Measurements from ENCODE around the gene CD101.
A peak's percentile ranks its signal among the peaks of the same experiment; 100 is the strongest.

Gene CD101

DNA sequence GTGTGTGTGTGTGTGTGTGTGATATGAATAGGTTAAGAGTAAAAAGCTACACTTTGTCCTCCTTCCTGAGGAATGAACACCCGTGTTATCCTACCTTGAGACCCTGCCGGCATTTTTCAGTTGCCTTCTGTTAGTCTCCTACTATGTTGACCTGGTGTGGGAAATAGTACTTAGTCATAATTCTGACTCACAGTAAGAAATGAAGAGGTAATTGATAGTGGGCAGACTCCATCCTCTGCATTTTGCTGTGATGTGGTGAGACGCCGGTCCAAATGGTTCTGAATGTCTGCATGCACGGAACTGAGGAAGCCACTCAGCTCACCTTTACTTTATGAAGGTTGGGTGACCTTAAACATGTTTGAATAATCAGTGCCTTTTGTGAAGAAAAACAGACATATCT is 12.6 kb downstream of the CD101 start:
- DNase-seq (ENCODE audit: low read depth): peak; percentile 18

DNA sequence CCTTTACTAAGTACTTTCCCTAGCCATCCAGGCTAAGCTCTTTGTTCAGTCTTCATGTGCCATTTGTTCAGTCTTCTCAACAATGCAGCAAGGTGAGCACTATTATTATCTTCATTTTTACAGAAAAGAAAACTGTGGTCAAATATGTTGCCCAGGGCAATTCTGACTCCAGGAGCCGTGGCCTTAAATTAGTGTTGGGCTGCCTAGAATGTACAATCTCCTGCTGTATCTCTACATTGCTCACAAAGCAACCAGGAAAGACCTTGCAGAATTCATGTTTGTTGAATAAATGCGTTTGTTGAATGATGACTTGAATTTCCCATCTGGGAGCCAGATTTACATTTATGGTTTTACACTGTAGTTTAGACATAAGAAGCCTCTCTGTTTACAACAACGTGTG is 14.2 kb downstream of the CD101 start:
- DNase-seq (ENCODE audit: low read depth): no peak

DNA sequence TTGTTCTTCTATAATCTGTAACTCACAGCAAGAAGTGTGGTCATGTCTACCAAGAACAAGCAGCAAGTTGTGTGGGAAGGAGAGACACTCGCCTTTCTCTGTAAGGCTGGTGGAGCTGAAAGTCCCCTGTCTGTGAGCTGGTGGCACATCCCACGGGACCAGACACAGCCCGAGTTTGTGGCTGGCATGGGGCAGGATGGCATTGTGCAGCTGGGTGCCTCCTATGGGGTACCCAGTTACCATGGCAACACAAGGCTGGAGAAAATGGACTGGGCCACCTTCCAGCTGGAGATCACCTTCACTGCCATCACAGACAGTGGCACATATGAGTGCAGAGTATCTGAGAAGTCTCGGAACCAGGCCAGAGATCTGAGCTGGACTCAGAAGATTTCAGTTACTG is 15.5 kb downstream of the CD101 start:
- no peak for DNase-seq (ENCODE audit: low read depth)

DNA sequence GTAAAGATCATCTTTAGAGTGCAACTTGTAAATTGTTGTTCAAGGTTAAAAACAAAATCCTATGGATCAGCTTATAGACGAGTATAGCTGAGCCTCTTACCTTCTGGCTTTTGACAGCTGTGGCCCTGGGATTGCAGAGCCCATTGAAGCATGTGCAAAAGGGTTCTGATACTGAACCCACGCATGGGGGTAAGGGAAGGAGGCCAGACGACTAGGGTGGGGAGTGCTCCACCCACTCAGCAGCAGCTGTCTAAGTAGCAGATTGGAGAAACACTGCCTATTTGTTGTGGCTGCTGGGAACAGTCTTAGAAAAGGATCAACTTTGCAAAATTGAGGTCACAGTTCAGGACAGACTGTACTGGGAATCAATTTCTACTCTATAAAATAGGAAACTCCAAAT is 16.1 kb downstream of the CD101 start:
- no peak for DNase-seq (ENCODE audit: low read depth)

DNA sequence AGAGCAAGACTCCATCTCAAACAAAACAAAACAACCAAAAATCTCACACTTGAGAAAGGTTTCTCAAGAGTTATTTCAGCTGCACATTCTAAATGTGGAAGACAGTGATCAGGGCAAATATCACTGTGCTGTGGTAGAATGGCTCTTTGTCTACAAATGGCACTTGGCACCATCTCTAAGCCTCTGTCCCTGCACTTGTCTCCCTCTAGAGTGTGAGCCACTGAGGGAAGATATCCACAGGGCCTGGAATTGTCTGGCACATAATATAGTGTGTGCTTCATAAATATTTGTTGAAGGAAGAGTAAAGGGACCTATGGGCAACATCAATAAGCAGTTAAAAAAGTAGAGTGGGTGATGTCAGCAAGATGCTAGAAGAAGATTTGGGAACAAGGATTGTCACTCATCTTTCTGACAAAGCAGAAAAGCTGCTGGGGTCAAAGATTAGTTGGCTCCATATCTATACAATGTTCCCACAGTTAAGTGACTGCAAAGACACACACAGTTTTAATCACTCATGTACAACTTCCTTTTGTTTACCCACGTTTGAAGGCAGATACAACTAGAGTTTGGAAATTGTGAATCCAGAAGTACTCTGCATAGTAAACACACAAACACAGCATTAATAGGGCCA is 19.1 kb downstream of the CD101 start:
- DNase-seq (ENCODE audit: low read depth): no peak

DNA sequence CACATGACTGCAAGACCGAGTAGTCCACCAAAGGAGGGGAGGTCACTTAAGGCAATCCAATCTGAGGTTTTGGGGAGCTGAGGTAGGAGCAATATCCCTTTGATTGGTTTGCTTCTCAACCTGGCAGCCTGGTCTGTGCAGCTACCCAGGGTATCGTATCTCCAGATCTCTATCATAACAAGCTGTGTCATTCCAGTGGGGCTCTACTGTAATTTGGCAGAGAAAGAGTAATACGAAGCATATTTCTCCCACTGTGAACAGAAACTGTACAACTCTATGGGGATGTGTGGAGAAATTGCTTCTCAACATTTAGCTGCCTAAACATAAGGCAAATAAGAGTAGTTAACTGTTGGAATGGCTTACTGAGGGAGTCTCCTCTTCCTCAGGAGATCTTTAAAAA is 20.6 kb downstream of the CD101 start:
- DNase-seq (ENCODE audit: low read depth): no peak

DNA sequence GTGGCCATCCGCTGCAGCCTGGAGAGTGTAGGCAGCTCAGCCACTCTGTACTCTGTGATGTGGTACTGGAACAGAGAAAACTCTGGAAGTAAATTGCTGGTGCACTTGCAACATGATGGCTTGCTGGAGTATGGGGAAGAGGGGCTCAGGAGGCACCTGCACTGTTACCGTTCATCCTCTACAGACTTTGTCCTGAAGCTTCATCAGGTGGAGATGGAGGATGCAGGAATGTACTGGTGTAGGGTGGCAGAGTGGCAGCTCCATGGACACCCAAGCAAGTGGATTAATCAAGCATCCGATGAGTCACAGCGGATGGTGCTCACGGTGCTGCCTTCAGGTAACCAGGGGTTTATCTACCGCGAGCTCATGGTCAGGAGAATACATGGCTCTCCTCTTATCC is 24.0 kb downstream of the CD101 start:
- no peak for DNase-seq (ENCODE audit: low read depth)

DNA sequence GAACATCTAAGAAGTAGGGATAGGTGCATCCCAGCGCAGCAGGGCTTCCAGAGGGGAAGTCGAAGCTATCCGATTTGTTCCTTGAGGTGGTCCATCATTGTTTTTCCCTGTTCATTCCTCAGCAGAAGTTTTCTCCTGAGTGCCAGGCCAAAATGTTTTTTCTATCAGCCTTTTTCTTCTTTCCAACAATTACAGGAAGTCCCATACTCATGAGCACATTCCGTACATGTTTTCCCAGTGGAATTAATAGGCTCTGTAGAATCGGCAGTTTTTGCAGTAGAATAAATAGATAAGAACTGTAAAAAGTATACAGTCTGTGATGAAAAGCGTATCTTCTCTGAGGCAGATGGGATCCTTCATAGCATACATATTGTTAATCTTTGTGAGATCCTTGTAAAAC is 24.8 kb downstream of the CD101 start:
- no peak for DNase-seq (ENCODE audit: low read depth)

DNA sequence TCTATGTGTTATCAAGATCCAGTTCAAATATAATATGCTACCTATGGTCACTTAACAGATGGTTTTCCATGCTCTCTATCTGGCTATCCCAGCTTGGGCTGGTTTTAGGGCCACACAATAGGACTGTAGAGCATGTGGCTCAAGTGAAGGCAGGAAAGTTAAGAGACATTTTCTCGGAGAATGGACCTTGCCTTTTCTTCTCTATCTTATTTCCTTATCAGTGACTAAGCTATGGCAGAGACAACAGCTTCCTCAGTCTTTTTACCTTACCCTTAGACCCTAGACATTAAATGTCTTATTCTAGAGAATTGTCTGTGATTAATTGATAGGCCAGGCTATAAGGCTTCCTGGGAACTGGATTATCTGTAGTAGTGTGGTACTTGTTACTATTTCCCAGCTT is 28.1 kb downstream of the CD101 start:
- no peak for DNase-seq (ENCODE audit: low read depth)

DNA sequence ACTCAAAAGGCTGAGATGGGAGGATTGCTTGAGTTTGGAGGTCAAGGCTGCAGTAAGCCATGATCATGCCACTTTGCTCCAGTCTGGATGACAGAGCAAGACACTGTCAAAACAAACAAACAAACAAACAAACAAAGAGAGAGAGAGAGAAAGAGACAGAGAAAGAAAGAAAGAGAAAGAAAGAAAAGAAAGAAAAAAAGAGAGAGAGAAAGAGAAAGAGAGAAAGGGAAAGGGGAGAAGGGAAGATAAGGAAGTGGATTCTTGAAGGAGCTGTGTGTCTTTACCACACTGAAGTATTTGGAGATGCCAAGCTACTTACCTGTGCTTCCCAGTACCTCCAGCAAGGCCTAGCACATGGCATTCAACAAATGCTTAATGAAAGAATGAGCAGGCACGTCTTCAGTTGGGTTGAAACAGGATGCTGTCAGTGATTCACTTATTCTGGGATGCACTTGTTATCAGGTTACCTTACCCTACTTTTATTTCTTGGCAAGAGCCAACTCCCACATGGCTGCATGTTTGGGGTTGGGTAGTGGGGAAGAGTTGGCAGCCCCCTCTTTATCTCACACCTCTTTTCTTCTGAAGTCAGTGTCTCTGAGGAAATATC is 28.8 kb downstream of the CD101 start:
- DNase-seq (ENCODE audit: low read depth): no peak

DNA sequence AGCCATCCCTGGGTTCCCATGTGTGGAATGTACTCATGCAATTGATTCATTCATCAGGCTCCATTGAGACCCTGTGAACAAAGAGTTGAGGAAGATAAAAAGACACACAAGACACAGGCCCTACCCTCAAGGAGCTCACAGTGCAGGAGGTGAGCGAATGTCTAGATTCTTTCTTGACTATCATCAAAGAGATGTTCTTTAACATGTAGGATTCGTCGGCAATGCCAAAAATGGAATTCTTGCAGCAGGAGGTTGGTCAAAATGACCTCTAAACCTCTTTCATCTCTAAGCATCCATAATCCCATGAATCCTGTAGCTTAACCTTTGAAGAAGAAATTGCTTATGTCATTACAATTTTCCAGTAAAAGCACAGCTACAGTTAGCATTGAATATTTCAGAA is 30.7 kb downstream of the CD101 start:
- DNase-seq (ENCODE audit: low read depth): no peak

DNA sequence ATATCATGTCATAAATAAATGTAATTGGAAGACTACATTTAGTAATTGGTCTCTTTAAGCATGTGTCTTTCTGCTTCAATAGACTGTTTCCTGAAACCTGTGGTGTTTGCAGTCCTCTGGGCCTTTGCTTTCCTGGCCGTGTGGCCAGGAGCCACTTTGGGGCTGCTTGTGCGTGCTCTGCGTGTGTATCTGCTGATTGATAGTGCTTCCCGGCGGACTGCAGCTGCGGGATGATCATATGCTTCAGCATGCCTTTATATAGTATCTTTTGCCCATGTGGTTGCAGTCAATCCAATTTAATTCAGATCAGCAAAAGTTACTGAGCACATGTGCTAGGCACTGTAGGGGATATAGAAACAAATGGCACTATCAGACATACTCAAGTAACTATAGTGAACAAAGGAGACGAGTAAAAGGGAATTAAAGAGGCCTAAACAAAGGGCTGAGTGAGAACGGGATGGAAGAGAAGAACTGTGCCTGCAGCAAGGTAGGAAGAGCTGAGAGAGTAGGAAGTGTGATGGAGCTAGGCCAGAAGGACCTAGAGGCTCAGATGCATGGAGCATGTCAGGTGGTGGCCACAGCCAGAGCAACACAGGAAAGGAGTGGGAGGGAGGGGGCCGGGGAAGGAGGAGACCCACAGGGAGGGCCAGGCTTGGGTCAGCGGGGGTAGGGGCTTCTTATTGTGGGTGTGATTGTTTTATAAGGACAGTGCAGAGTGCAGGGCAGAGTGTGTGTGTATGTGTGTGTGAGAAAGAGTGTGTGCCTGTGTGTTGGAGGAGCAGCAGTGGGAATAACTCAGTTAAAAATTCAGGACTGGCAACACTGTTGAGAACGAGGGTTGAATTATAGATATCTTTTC is 31.4 kb downstream of the CD101 start:
- DNase-seq (ENCODE audit: low read depth): no peak

DNA sequence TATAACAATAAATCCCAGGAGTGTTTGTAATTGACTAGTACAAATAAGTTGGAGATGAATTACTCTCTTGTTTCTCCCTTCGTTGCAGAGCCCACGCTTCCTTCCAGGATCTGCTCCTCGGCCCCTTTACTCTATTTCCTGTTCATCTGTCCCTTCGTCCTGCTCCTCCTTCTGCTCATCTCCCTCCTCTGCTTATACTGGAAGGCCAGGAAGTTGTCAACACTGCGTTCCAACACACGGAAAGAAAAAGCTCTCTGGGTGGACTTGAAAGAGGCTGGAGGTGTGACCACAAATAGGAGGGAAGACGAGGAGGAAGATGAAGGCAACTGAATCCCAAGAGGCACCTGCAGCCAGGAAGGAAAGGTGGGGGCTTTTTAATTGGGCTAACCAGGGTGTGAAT is 32.2 kb downstream of the CD101 start:
- no peak for DNase-seq (ENCODE audit: low read depth)

DNA sequence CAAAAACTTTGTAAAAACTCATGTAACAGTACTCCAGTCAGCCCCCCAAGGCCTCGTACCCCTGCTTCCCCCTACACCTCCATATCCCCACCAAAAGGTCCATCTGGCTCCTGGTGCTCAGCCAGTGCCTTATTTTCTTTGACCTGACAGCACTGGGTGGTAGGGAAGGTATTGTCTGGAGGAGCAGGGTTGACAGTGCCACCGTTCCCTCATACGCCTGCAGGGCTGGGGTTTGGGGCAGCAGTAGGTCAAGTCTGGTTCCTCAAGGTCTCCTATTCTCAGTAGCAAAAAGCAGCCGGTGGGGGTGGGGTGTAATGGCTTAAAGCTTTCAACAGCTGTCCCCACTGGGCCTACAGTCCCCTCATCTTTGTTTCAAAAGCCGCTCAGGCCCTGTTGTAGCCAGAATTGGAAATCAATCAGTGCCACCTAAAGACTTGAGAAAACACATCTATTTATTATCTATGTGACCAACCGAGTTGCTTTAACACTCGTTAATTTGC is 33.3 kb downstream of the CD101 start:
- DNase-seq (ENCODE audit: low read depth): no peak

DNA sequence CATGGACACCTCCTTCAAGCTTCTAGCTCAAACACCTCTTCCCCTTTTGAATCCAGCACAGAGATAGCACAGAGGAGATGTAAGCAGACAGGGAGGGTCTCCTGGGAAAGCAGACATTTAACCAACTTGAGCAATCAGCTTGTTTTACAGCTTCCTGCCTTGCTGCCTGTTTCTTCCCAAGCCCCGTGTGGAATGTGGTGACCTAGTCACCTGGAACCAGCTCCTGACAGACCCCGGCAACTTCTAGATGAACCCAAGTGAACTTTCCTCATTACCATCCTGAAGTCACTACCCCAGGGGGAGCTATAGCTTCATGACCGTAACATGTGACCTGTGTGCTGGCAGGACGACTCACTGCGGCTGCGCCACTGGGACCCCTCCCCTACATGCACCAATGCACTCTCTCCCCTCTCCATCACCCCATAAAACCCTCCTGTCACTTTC is 34.5 kb downstream of the CD101 start:
- no peak for DNase-seq (ENCODE audit: low read depth)

DNA sequence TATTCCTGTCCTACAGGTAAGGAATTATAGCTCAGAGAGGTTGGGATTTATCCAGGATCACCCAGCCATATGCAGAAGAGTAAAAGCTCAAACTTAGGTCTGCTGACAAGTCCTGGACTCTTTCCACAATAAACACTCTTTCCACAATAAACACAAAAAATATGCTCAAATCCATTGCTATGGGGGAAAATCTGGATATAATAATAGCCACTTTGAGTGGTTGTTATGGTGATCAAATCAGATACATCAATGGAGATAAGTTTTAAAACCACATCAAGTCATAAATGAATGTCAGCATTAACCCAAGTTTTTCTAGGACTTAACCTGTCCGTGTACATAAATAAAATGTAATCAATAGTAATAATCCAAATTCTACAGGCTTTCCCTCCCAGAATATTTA is 36.2 kb downstream of the CD101 start:
- no peak for DNase-seq (ENCODE audit: low read depth)

DNA sequence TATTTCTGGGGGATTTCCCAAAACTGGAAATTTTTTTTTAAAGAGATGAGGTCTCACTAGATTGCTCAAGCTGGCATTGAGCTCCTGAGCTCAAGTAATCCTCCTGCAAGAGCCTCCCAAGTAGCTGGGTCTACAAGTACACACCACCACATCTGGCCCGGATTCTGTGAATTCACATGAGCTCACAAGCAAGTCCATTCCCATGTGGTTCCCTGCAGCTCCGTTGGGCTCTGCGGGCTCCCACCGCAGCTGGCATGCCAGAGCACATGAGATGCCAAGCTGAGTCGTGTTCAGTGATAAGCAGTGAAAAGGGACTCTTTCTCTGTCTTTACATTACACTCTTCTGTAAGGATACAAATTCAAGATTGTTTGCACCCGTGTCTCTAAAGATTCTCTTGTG is 36.7 kb downstream of the CD101 start:
- no peak for DNase-seq (ENCODE audit: low read depth)

DNA sequence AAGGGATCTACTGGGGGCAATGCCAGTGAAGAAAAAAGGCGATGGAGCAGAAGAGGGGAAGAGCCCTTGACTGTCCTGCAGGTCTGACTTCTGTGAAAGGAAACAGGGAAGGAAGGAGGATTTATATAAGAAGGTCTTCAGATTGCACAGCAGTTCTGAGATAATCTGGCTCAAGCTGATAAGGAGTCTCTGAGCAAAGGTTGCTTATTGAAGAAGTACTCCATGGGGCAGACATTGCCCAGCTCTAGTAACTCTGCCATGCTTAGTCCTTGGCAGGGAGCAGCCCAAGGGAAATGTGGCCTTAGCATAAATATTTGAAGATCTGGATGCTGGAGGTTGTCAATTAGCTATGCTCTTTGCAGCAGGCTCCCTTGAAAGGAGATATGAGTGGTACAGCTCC is 42.7 kb downstream of the CD101 start:
- no peak for DNase-seq (ENCODE audit: low read depth)

DNA sequence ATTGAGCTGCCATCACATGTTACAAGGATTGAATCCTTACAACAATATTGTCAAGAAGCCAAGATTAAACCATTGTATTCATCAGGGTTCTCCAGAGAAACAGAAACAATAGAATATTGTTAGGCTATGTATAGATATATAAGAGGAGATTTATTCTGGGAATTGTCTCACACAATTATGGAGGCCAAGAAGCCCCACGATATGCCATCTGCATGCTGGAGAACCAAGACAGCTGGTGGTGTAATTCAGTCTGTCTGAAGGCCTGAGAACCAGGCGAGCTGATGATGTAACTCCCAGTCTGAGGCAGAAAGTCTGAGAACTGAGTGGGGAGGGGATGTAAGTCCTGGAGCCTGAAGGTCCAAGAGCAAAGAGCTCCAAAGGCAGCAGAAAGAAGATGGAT is 44.1 kb downstream of the CD101 start:
- no peak for DNase-seq (ENCODE audit: low read depth)

DNA sequence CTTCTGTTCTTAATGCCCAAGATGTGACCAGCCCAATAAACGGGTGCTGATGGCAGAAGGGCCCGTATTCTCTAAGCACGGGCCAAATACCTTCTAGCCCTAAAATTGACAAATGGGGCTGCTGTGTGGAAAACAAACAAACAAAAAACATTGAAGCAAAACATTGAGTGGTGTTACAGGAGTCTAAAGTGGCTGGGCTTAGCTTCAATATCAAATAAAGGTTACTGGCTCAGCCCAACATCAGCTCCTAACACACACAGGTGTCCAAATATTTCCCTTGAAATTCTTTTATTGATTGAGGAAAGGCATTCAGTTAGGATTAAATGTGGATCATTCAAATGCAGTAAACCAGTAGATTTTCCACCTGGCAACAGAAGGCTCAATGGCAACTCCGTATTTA is 45.2 kb downstream of the CD101 start:
- no peak for DNase-seq (ENCODE audit: low read depth)

DNA sequence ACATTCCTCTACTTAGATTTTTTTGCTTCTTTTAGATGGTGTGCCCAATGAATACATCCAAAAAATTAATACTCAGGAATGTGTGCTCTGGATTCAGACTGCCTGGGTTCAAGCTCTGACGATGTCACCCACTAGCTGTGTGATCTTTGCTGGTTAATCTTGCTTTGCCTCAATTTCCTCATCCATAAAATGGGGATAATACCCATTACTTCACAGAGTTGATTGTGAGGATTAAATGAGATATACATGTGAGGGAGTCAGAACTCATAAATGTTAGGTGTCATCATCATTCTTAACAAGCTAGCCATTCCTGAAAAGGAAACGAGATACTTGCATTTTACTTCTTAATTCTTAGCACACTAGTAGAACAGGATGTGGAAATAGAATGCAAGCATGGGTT is 45.7 kb downstream of the CD101 start:
- no peak for DNase-seq (ENCODE audit: low read depth)

DNA sequence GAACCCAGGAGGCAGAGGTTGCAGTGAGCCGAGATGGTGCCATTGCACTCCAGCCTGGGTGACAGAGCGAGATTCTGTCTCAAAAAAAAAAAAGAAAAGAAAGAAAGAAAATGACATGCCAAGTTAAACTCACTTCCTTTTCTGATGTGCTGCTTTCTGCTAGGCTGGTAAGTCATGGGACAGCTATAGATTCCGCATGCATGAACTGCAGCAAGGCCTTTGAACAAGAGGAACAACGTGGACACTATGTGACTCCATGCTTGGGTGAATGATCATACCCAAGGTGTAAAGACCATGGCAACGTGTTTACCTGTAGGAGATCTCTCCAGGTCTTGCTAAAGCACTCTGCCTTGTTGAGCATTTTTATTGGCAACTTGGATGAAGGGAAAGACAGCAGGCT is 48.3 kb downstream of the CD101 start:
- no peak for DNase-seq (ENCODE audit: low read depth)
